Measurements from ENCODE around the gene CYFIP2. TPM values are rescaled to one million over a fixed set of nuclear protein-coding genes. Genes with fewer than 3 reads are reported as not detected.

Gene CYFIP2
- total and polyA plus RNA-seq, 11 donors: 23.2 to 62.7 (median 37.4) TPM

- Histone ChIP-seq H3K4me1 (peaks cover 0 to 11% (median 0%) of the 10 kb centered on the region in 12 donors), H3K27me3 (no peaks in the 10 kb centered on the region), H3K4me3 (no peak overlapping the region), H3K36me3 (peaks cover 0 to 6% (median 0%) of the 10 kb centered on the region in 9 donors), H3K27ac (no peak overlapping the region), H3K9me3 (no peaks in the 10 kb centered on the region)
- intact Hi-C loops (cut with DNase I): no loop called here
- no peak for ATAC-seq
- no peak for DNase-seq
- WGBS, 4 donors: 93 to 97% (median 94%) methylated on average over 1 of the region's 1 CpG
- TF ChIP-seq POLR2A (IDR thresholded peaks at IDR 0.05) (no peak), CTCF (IDR thresholded peaks at IDR 0.05) (no peak)
These were observed 85.8 kb downstream of the CYFIP2 start for GRCh38 chr5:157351802-157352092.

GRCh38 chr5:157352756-157353340 lies 86.9 kb downstream of the CYFIP2 start:
- WGBS, 4 donors: 81 to 86% (median 84%) methylated on average over 12 of the region's 12 CpGs
- H3K27me3 ChIP-seq: no peaks in the 10 kb centered on the region
- intact Hi-C loops (cut with DNase I): no loop called here

GRCh38 chr5:157354800-157355199 lies 88.9 kb downstream of the CYFIP2 start:
- no peaks in the 10 kb centered on the region for H3K9me3 ChIP-seq
- no peak for ATAC-seq
- intact Hi-C loops (cut with DNase I): no loop called here
- no peak overlapping the region for H3K27ac ChIP-seq
- H3K4me1 ChIP-seq: no peaks in the 10 kb centered on the region
- no peak overlapping the region for H3K4me3 ChIP-seq
- peaks cover 0 to 17% (median 0%) of the 10 kb centered on the region in 9 donors for H3K36me3 ChIP-seq
- H3K27me3 ChIP-seq: no peaks in the 10 kb centered on the region
- TF ChIP-seq POLR2A (IDR thresholded peaks at IDR 0.05) (no peak), CTCF (IDR thresholded peaks at IDR 0.05) (peak in 1 of 12 donors; percentile 8)
- WGBS, 4 donors: 57 to 72% (median 68%) methylated on average over 5 of the region's 5 CpGs
- no peak for DNase-seq

More at GRCh38 chr5:157352756-157353340, 86.9 kb downstream of the CYFIP2 start:
- Histone ChIP-seq H3K9me3 (no peaks in the 10 kb centered on the region), H3K4me1 (peaks cover 0 to 2% (median 0%) of the 10 kb centered on the region in 12 donors), H3K27ac (no peak overlapping the region), H3K4me3 (no peak overlapping the region), H3K36me3 (peaks cover 0 to 6% (median 0%) of the 10 kb centered on the region in 9 donors)
- ATAC-seq (no peak), DNase-seq (no peak)
- TF ChIP-seq CTCF (IDR thresholded peaks at IDR 0.05) (no peak), POLR2A (IDR thresholded peaks at IDR 0.05) (no peak)

GRCh38 chr5:157356576-157356975 lies 90.7 kb downstream of the CYFIP2 start:
- Histone ChIP-seq H3K27ac (no peak overlapping the region), H3K27me3 (no peaks in the 10 kb centered on the region), H3K4me3 (no peak overlapping the region), H3K9me3 (no peaks in the 10 kb centered on the region), H3K36me3 (peaks cover 0 to 27% (median 5%) of the 10 kb centered on the region in 9 donors), H3K4me1 (peaks cover 0 to 6% (median 3%) of the 10 kb centered on the region in 12 donors)
- TF ChIP-seq POLR2A (IDR thresholded peaks at IDR 0.05) (no peak), CTCF (IDR thresholded peaks at IDR 0.05) (no peak)
- intact Hi-C loops (cut with DNase I): no loop called here
- 84 to 90% (median 86%) methylated on average over 3 of the region's 3 CpGs for WGBS, 4 donors
- ATAC-seq (no peak), DNase-seq (no peak)
